ENCODE measurements around the gene TRAF2. TPM values are rescaled to one million over a fixed set of nuclear protein-coding genes. Genes with fewer than 3 reads are reported as not detected.

TRAF2 gene
- total RNA-seq, 1 donor from 2014 or later, result 14.4 TPM

GRCh38 chr9:136942112-136942880 lies 56.0 kb downstream of the TRAF2 start:
- FAIRE-seq, result no peak
- Mint-ChIP-seq H3K27me3 (ENCODE audit: low read depth, unreplicated experiment) (no peaks in the 10 kb centered on the region), H3K4me3 (ENCODE audit: unreplicated experiment) (peak overlapping the region; percentile 75)

GRCh38 chr9:136942881-136943230 lies 56.5 kb downstream of the TRAF2 start:
- Histone ChIP-seq H3K36me3 (ENCODE audit: insufficient read depth, low read length) (no peaks in the 10 kb centered on the region), H3K27ac (ENCODE audit: low read depth, low read length) (no peak overlapping the region), H3K9me3 (ENCODE audit: insufficient read depth, low read depth, low read length) (no peaks in the 10 kb centered on the region), H3K4me1 (ENCODE audit: insufficient read depth, low read length) (peaks cover 9% of the 10 kb centered on the region), H3K9ac (ENCODE audit: low read length) (no peak overlapping the region), H3K4me3 (ENCODE audit: insufficient read depth, low read depth, low read length) (peak overlapping the region; percentile 80), H4K20me1 (ENCODE audit: insufficient read depth, low read length) (peaks cover 36% of the 10 kb centered on the region), H3K79me2 (ENCODE audit: insufficient read depth, low read length) (peaks cover 47% of the 10 kb centered on the region), H2AFZ (ENCODE audit: low read depth, low read length) (no peak overlapping the region), H3K27me3 (ENCODE audit: insufficient read depth, low read length) (no peaks in the 10 kb centered on the region), H3K4me2 (ENCODE audit: low read length) (peak overlapping the region; percentile 94)
- Mint-ChIP-seq H3K4me3 (ENCODE audit: unreplicated experiment) (peak overlapping the region; percentile 75), H3K27ac (ENCODE audit: unreplicated experiment) (no peak overlapping the region), H3K36me3 (ENCODE audit: low read depth, unreplicated experiment) (peaks cover 3% of the 10 kb centered on the region), H3K27me3 (ENCODE audit: low read depth, unreplicated experiment) (no peaks in the 10 kb centered on the region), H3K4me1 (ENCODE audit: low read depth, unreplicated experiment) (no peaks in the 10 kb centered on the region), H3K9me3 (ENCODE audit: unreplicated experiment) (no peaks in the 10 kb centered on the region)
- no peak for FAIRE-seq
- DNase-seq (ENCODE audit: low read depth), result no peak
- TF ChIP-seq CTCF (IDR thresholded peaks at IDR 0.05; ENCODE audit: insufficient read depth, low read depth, low read length), result no peak
- TF ChIP-seq EZH2 (IDR thresholded peaks at IDR 0.05; ENCODE audit: insufficient read depth, low read length), result no peak

More at GRCh38 chr9:136942112-136942880, 56.0 kb downstream of the TRAF2 start:
- DNase-seq (ENCODE audit: low read depth), result no peak
- H3K27ac Mint-ChIP-seq (ENCODE audit: unreplicated experiment), result no peak overlapping the region
- H3K9ac ChIP-seq (ENCODE audit: low read length), result no peak overlapping the region
- H3K27me3 ChIP-seq (ENCODE audit: insufficient read depth, low read length), result no peaks in the 10 kb centered on the region
- H3K9me3 Mint-ChIP-seq (ENCODE audit: unreplicated experiment), result no peaks in the 10 kb centered on the region
- H4K20me1 ChIP-seq (ENCODE audit: insufficient read depth, low read length), result peaks cover 41% of the 10 kb centered on the region
- no peaks in the 10 kb centered on the region for H3K4me1 Mint-ChIP-seq (ENCODE audit: low read depth, unreplicated experiment)
- H3K36me3 ChIP-seq (ENCODE audit: insufficient read depth, low read length), result no peaks in the 10 kb centered on the region
- H3K4me3 ChIP-seq (ENCODE audit: insufficient read depth, low read depth, low read length), result no peak overlapping the region
- H3K27ac ChIP-seq (ENCODE audit: low read depth, low read length), result no peak overlapping the region
- H3K36me3 Mint-ChIP-seq (ENCODE audit: low read depth, unreplicated experiment), result peaks cover 5% of the 10 kb centered on the region
- no peak overlapping the region for H2AFZ ChIP-seq (ENCODE audit: low read depth, low read length)
- peak overlapping the region; percentile 94 for H3K4me2 ChIP-seq (ENCODE audit: low read length)
- H3K9me3 ChIP-seq (ENCODE audit: insufficient read depth, low read depth, low read length), result no peaks in the 10 kb centered on the region
- H3K4me1 ChIP-seq (ENCODE audit: insufficient read depth, low read length), result peaks cover 9% of the 10 kb centered on the region
- TF ChIP-seq CTCF (IDR thresholded peaks at IDR 0.05; ENCODE audit: insufficient read depth, low read depth, low read length) (no peak), EZH2 (IDR thresholded peaks at IDR 0.05; ENCODE audit: insufficient read depth, low read length) (no peak)
- peaks cover 47% of the 10 kb centered on the region for H3K79me2 ChIP-seq (ENCODE audit: insufficient read depth, low read length)

All from astrocyte (in vitro differentiated cells and primary cell).